GM19099 (cell line): ENCODE results near the gene MRPL39.

Experiments
- POLR2A ChIP-seq: IDR thresholded peaks from 3 replicates; pipeline ENCODE4 v1.6.1; 2011; ENCODE audit warnings: low read depth; ENCODE audit not compliant: insufficient read length; ENCODE audit errors: extremely low read depth

Gene MRPL39

DNA sequence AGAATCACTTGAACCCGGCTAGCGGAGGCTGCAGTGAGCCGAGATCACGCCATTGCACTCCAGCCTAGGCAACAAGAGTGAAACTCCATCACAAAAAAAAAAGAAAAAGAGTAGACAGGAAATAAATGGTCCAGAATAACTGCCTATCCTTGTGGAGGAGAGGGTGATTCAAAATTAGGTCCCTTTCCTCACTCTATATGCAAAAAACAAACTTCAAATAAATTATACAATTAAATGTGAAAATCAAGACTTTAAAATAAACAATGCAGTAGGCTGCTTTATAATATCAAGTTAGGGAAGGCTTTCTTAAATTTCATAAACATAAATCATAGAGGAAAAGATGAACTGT lies 26.4 kb downstream of the MRPL39 start:
- TF ChIP-seq POLR2A = no peak

DNA sequence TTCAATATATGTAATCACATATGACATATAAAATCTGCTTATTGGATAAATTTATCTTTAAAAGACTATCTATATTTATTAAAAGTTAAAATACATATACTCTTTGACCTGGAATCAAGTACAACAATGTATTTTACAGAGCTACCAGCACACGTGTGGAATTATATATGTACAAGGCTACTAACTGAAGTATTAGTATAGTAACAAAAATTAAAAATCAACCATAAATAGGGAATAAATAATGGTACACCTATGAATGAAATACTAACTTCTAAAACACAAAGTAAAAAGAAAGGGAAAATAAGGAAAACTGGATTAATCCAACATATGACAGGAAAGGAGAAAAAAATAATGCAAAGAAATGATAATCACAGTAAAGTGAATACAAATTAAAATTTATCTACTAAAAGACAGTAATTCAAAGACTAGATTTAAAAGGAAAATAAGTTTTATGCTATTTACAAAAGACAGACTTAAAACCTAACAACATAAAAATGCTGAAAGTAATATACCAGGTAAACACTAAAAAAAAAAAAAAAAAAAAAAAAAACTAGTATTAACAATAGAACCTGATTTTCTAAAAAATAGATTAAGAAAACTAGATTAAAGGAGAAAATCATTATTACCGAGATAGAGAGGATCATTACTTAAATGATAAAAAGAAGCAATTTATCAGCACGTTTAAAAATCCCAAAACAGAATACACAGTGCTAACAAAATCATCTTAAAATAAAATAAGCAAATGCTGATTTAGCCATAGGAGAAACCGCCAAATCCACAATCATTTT lies 27.9 kb downstream of the MRPL39 start:
- TF ChIP-seq POLR2A = no peak

DNA sequence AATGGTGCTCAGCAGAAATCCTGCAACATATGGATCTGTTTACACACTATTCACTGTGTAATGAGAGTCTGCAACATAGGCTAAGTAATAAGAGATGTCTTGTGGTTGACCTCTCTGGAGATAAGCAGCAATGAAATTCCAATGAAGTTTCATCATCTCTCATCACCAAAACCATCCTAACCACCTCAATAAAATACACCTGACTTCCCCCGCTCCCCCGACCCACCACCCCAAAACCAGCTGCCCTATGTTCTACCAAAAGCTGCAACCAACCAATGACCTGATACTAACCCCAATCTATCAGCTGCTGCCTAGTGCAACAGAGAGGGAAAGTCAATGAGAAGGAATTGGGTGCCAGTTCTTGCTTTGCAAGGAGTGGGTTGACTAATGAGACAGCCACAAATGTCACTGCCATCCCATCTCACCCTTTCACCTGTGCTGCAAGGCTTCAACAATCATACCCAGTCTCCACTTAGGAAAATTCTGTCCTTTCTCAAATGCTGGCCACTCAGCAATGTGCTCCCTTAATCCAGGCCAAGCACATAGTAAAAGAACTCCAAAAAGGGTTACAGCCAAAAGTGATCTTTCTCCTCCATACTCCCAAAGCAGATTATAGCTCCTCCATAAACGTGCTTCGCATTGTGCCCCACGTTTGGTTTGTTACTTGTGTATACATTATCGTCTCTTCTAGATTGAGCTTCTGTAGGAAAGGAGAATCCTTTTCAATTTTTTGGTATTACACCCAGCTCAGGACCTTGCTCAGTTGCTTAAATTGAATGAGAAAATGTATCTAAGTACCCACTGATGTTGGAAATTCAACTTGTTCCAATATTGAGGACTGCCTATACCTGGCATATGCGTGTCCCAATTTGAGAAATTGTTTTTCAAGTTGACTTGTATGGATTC lies 29.0 kb downstream of the MRPL39 start:
- no peak for TF ChIP-seq POLR2A

DNA sequence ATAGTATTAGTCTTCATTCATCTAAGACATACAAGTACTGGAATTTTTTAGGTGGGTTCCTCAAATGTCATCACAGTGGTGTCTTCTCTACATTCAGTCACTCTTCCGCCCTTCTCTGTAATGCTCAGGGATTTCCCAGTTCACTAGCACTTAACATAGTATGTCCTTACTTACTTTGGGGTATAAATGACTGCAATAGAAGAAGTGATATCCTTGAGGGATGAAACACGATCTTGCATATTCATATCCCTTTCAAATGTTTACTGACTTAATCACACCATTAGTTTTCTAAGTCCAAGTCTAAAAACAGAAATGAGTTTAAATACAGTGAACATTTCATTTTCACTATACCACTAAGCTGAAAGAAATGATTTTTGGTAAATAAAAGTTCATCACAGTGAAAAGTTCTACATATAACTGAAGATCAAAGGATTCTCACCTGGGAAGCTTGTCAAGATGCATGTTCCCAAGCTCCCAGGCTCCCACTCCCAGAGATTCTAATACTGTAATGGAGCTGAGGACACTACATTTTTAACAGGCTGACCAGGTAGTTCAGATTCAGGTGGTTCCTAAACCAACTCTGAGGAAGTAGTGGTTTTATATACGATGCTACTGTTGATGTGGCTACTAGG lies 29.7 kb downstream of the MRPL39 start:
- no peak for TF ChIP-seq POLR2A

DNA sequence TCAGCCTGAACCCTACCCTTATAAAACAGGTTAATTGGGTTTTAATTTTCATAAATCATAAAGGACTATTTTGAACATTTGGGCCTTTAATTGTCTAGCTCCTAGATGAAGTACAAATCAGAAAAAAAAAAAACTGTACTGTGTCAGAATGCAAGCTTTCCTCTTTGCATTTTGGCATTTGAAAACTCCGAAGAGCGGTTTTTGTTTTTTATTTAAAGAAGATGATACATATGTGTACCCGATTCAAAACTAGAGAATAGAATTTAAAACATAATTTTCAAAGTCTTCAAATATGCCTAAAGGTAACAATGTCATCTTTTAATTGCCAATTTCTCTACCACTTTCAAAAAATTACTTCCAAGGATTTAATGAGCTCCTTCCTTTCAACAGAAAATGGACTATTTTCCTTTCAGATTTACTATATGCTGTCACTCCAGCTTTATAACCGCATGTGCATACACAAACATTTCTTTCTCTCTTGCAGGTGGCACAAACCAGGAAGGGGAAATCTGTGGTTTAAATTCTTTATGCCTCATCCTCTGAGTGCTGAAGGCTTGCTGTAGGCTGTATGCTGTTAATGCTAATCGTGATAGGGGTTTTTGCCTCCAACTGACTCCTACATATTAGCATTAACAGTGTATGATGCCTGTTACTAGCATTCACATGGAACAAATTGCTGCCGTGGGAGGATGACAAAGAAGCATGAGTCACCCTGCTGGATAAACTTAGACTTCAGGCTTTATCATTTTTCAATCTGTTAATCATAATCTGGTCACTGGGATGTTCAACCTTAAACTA lies 33.7 kb downstream of the MRPL39 start:
- no peak for TF ChIP-seq POLR2A

DNA sequence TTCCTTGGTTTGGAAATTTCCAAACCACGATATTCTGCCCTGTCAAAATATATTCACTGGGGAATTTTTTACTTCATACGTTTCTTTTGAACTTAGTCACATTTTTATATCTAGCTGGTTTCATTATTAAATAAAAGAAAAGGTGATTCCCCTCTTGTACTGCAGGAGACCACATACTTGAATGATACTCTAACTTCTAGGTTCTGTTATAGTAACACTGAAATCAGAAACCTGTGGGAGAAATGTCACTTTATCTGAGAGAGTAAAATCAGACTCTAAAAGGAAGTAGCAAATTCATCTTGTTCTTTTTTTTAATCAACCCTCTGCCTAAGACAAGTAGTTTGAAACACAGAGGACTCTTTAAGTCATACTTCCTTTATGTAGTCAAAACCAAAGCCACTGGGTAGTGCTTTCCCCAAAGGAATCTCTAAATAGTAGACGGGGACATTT lies 34.4 kb downstream of the MRPL39 start:
- no peak for TF ChIP-seq POLR2A

DNA sequence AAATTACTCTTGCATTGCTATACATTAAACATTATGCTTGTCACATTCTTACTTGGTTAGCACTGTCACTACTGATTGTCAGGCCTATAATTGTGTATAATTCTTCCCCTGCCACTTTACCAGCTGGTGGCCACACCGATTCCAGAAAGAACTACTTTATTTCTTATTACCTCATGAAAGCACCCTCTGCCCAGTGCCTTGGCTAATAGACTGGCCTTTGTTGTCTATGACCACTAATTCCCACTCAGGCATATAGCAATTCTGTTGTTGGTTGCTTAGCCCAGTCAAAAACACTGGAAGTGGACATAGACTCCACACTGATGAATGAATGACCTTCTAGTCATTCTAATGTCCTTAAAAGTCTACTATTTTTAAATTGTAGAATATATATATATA lies 35.6 kb downstream of the MRPL39 start:
- TF ChIP-seq POLR2A = no peak

DNA sequence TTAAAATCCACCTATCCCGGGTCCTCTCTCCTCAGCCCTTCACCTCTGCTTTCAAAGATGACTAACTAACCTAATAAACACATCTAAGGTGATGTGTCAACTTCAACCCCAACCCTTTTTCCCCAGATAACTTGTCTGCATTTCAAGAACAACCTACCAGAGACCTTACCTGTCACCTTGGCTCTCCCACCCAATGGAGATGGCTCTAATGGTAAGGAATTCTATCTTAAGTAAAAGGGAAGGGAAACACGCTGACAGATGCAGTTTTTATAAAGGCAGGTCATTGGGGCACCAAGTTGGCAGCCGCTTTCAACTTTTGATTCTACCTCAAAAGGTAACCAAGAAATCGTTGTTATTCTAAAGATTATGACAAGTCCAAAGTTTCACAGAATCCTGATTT lies 37.6 kb downstream of the MRPL39 start:
- TF ChIP-seq POLR2A = no peak

DNA sequence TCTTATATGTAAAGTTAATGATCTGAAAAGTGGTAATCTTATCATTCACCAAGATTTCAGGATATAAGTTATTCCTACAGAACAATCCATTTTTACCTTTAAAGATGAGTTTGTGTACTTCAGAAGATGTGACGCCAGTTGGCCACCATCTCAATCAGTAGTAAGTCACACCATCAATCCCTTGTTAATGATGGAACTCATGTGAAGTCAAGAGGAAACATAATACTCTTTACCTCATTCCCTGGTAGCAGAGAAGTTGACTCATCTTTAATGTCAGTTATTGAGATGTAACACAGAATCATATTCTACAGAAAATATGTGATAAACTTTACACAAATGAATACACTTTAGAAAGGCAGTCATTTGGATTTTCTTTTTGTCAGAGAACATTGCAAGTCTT lies 38.2 kb downstream of the MRPL39 start:
- TF ChIP-seq POLR2A = no peak

DNA sequence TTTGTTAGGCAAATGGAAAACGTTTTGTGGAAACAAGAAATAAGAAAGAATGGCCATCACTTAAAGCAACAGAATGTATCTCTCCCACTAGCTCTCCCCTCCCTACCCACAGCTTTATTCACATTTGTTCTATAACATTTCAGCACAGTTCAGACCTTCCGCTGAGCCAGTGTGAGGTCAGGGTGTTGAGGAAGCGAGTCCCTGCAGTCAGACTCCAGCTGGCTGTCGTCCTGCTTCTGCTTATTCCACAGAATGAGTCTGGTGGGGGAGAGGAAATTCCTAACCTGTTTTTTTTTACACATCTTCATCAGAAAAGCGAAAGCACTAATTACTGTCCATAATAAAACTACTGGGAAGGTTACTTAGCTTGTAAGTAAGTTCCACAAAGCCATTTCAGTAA lies 39.0 kb downstream of the MRPL39 start:
- TF ChIP-seq POLR2A = no peak

DNA sequence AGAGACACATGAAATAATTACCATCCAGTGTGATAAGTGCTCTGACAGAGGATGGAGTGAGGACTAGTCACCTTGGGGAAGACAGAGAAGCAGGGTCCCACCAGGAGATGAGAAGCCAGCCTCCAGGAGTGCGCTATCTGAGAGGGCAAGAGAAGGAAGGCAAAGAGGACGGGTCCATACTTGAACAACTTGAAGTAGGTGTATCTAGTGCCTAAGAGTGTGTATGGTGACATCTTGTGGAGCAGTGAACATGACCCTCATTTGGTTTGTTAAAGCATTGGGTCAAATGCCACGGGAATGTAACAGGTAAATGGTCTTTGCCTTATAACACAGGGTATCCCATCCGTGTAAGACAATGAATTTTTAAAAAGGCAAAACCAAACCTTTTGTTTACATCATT lies 39.8 kb downstream of the MRPL39 start:
- TF ChIP-seq POLR2A = no peak

DNA sequence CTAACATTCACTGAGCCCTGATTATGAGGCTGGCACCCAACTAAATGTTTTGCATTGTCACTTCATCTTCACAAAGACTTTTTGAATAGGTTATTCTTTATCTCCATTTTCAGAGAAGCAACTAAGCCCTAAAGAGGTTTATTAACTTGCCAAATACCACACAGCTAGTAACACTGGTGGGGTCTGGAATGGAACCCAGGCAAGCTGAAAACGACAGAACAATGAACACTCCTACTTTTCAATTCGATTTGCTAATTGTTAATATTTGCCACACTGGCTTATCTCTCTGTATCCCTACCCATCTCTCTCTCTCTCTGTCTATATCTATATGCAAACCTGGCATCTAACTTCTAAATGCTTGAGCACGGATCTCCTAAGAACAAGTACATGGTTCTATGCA lies 40.6 kb downstream of the MRPL39 start:
- no peak for TF ChIP-seq POLR2A

DNA sequence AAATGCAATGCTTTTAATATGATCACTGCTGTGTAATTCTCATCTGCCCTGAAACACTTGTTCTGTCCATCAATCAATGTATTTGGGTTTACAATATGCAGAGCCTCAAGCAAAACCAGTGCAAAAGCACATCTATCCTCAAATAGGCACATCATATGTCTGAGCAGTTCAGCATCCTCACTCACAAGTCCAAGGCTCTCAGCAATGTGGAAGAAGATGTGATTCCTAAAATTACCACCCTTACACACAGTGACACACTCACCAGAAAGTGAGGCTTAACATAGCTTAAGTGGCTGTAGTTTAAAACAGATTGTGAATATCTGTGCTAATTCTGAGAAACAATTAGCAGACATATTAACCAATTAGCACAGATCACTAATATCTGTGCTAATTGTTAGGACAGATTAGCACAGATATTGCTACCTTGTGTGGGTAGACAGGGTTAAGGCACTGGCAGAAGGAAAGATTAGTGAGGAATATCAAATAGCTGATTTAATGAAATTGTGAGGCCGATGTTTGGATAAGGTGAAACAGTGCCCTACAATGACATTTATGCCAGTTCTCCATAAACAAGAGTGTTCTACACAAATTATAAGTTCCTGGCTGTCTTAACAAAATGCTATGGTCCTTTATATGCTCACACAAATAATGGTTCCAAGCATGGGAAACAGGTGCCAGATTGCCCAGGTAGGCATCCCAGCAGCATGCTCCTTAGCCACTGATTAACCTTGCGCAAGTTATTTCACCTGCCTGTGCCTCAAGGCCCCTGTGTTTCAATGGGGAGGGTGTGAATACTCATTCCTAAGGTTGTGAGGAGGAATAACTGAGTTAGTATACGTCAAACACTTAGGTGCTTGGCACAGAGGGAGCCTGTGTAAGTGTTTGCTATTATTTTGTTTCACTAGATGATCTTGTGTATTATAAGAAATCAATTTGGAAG lies 41.7 kb downstream of the MRPL39 start:
- no peak for TF ChIP-seq POLR2A

DNA sequence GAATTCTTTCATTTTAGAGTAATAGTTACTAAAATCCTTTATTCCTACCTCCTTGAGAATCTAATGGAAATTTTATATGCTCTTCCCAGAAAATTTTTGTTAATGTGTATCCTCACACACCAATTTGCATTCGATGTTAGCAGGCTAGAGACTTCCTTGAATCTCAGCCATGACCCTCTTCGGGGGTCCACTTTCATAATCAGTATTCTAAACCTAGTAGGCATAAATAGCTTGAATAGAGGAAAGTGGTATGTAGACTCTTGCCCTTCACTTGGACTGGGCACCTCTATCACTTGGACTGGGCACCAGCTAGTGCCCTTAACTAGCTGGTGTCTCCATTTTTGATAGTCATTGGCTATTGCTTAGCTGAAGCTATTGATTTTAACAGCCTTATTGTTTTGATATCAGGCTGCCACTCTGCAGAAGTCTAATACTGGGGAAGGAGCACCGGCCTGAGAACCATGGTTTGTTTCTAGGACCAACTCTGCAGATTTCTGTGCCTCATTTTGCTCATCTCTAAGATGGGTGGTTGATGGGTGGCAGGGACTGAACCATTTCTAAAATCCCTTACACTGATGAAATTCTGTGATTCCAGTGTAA lies 42.8 kb downstream of the MRPL39 start:
- no peak for TF ChIP-seq POLR2A
